Mesodermal cell (in vitro differentiated cells): ENCODE measurements around the gene MCF2L.

Experiments
- H3K27ac ChIP-seq: 2 replicates; pipeline ENCODE4 v1.7.0; 2013; ENCODE audit warnings: mild to moderate bottlenecking, low read depth, low read length, moderate library complexity; ENCODE audit not compliant: severe bottlenecking
- H3K36me3 ChIP-seq: 2 replicates; pipeline ENCODE4 v1.7.1; 2013; ENCODE audit warnings: mild to moderate bottlenecking, low read length, moderate library complexity; ENCODE audit not compliant: control insufficient read depth, insufficient read depth
- H3K4me1 ChIP-seq: one replicate; pipeline ENCODE4 v1.7.1; 2013; ENCODE audit warnings: mild to moderate bottlenecking, low read length; ENCODE audit not compliant: insufficient read depth, control insufficient read depth, poor library complexity, severe bottlenecking
- H3K4me3 ChIP-seq: 2 replicates; pipeline ENCODE4 v1.7.0; 2013; ENCODE audit warnings: low read length, control low read depth, mild to moderate bottlenecking; ENCODE audit not compliant: insufficient read depth, poor library complexity, severe bottlenecking; ENCODE audit errors: extremely low read depth
- H3K9me3 ChIP-seq: 2 replicates; pipeline ENCODE4 v1.7.1; 2013; ENCODE audit warnings: mild to moderate bottlenecking, low read length, moderate library complexity; ENCODE audit not compliant: control insufficient read depth
- WGBS, 2 experiments: methylation state at CpG; one replicate each; pipeline ENCODE4 v1.1.5; 2013; ENCODE audit warnings: missing lambda C conversion rate in 2 of 2; ENCODE audit not compliant: insufficient coverage in 2 of 2; 5-methylcytosine and 5-hydroxymethylcytosine counted together

MCF2L gene

GRCh38 chr13:113083022-113083373, 114.0 kb downstream of the MCF2L start:
- whole genome bisulfite sequencing, 2 experiments = 82 to 88% methylated on average over 10 of the region's 10 CpGs
- Histone ChIP-seq H3K36me3 (no peaks in the 10 kb centered on the region), H3K9me3 (no peaks in the 10 kb centered on the region), H3K4me3 (no peak overlapping the region), H3K27ac (no peak overlapping the region), H3K4me1 (no peaks in the 10 kb centered on the region)

GRCh38 chr13:113083402-113084061, 114.5 kb downstream of the MCF2L start:
- WGBS, 2 experiments = 88 to 93% methylated on average over 16 of the region's 18 CpGs
- H3K9me3 ChIP-seq = no peaks in the 10 kb centered on the region
- no peaks in the 10 kb centered on the region for H3K36me3 ChIP-seq
- H3K27ac ChIP-seq = no peak overlapping the region
- no peak overlapping the region for H3K4me3 ChIP-seq
- no peaks in the 10 kb centered on the region for H3K4me1 ChIP-seq

DNA sequence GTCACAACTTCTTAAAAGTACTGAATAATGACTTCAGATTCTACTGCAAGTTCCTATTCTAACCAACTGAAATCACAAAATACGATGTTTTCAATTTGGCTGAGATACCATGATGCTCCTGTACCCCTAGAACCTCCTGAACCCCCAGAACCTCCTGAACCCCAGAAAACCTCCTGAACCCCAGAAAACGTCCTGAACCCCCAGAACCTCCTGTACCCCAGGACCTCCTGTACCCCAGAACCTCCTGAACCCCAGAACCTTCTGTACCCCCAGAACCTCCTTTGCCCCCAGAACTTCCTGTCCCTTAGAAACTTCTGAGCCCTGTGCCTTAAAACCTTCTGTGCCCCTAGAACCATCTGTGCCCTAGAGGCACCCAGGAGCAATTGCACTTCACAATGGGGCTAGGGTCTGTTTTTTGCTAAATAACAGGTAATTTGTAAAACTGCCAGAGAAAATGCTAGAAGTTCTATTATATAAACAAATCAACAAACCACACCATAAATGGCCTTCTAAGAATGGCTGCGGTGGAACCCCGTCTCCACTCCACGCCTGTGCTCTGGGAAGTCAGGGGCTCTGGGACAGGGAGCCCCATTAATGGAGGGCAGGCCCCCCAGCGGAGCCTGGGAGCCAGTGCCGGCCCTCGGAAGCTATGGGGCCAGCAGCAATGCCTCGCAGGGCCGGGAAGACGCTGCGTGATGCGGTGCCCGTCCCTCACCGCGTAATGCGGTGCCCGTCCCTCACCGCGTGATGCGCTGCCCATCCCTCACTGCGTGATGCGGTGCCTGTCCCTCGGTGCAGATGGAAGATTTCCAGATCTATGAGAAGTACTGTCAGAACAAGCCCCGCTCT, 115.3 kb downstream of the MCF2L start:
- Histone ChIP-seq H3K36me3 (no peaks in the 10 kb centered on the region), H3K4me1 (no peaks in the 10 kb centered on the region), H3K4me3 (no peak overlapping the region), H3K9me3 (no peaks in the 10 kb centered on the region), H3K27ac (no peak overlapping the region)
- WGBS, 2 experiments = 94 to 95% methylated on average over 24 of the region's 25 CpGs

DNA sequence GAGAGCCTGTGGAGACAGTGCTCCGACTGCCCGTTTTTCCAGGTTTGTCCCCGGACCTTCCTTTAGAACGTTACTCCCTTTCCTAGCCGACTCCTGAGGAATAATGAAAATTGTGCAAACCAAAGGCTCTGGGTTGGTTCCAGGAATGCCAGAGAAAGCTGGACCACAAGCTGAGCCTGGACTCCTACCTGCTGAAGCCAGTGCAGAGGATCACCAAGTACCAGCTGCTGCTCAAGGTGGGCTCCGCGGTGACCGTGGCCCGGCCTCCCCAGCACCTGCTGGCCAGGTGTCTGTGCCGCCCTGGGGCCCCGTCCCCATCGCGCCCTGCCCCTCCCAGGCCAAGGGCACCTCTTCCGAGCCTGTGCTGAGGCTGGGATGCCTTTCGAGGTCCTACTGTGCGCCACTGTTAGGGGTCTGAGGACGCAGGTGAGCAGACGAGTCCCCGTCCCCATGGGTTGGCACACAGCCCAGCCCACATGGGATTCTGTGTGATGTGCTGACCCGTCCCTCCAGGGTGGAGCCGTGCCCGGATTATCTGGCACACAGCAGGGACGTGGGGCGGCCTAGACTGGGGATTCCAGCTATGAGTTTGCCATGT, 116.0 kb downstream of the MCF2L start:
- H3K9me3 ChIP-seq = no peaks in the 10 kb centered on the region
- no peaks in the 10 kb centered on the region for H3K36me3 ChIP-seq
- no peak overlapping the region for H3K4me3 ChIP-seq
- no peaks in the 10 kb centered on the region for H3K4me1 ChIP-seq
- 91 to 92% methylated on average over 24 of the region's 24 CpGs for WGBS, 2 experiments
- H3K27ac ChIP-seq = no peak overlapping the region

DNA sequence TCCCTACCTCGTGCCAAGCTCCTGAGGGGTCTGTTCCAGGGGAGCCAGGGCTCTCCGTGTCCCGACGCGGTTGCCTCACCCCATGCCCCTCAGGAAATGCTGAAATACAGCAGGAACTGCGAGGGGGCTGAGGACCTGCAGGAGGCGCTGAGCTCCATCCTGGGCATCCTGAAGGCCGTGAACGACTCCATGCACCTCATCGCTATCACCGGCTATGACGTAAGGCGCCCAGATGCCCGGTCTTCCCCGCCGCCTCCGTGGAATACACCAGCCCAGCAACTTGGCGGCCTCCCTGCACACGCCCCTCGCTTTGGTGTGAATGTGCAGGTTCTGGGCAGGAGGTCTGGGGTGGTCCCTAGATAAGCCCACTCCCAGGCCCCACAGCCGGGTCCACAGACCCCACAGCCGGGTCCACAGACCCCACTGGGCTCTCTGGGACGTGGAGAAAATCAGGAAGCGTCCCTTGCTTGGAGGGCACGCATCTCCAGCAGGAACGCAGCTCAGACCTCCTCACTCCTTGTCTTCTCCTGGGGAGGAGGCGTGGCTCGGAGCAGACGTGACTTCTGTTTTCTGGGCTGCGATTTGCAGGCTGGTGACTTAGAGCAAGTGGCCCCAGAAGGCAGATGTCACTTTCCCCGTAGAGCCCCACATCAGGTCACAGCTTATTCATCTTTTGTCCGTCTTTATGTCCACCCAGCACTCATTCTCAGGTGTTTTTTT, 117.2 kb downstream of the MCF2L start:
- WGBS, 2 experiments = 83 to 84% methylated on average over 23 of the region's 32 CpGs
- Histone ChIP-seq H3K27ac (no peak overlapping the region), H3K36me3 (no peaks in the 10 kb centered on the region), H3K4me3 (no peak overlapping the region), H3K4me1 (no peaks in the 10 kb centered on the region), H3K9me3 (no peaks in the 10 kb centered on the region)

- Histone ChIP-seq H3K4me3 (no peak overlapping the region), H3K9me3 (no peaks in the 10 kb centered on the region), H3K4me1 (no peaks in the 10 kb centered on the region), H3K36me3 (no peaks in the 10 kb centered on the region), H3K27ac (no peak overlapping the region)
- 91 to 93% methylated on average over 30 to 35 of the region's 39 CpGs for WGBS, 2 experiments
These were observed 118.2 kb downstream of the MCF2L start for GRCh38 chr13:113086991-113087922.

GRCh38 chr13:113087923-113088690, 119.1 kb downstream of the MCF2L start:
- no peak overlapping the region for H3K27ac ChIP-seq
- no peaks in the 10 kb centered on the region for H3K9me3 ChIP-seq
- WGBS, 2 experiments = 91 to 94% methylated on average over 39 to 40 of the region's 40 CpGs
- no peaks in the 10 kb centered on the region for H3K4me1 ChIP-seq
- H3K4me3 ChIP-seq = no peak overlapping the region
- H3K36me3 ChIP-seq = no peaks in the 10 kb centered on the region

- Histone ChIP-seq H3K27ac (no peak overlapping the region), H3K4me1 (no peaks in the 10 kb centered on the region), H3K4me3 (no peak overlapping the region), H3K36me3 (no peaks in the 10 kb centered on the region), H3K9me3 (no peaks in the 10 kb centered on the region)
- 91 to 94% methylated on average over 13 to 17 of the region's 17 CpGs for WGBS, 2 experiments
These were observed 119.6 kb downstream of the MCF2L start for GRCh38 chr13:113088691-113089020.

- WGBS, 2 experiments = 86 to 87% methylated on average over 33 to 36 of the region's 36 CpGs
- no peaks in the 10 kb centered on the region for H3K4me1 ChIP-seq
- no peaks in the 10 kb centered on the region for H3K9me3 ChIP-seq
- no peaks in the 10 kb centered on the region for H3K36me3 ChIP-seq
- H3K27ac ChIP-seq = no peak overlapping the region
- no peak overlapping the region for H3K4me3 ChIP-seq
These were observed 120.8 kb downstream of the MCF2L start for GRCh38 chr13:113089693-113090414.
